GM18858 (cell line): Measurements from ENCODE around the gene ADORA2B.
"Not testable (repeated sequence)": the region's sequence is repeated elsewhere in the genome, so short reads cannot be mapped to it uniquely, and the experiment has no call there.

Source experiments
- ATAC-seq: cut with Tn5 transposase; IDR thresholded peaks from one replicate; pipeline ENCODE4 v1.9.1; 2021; ENCODE audit not compliant: unreplicated experiment

Gene ADORA2B

DNA sequence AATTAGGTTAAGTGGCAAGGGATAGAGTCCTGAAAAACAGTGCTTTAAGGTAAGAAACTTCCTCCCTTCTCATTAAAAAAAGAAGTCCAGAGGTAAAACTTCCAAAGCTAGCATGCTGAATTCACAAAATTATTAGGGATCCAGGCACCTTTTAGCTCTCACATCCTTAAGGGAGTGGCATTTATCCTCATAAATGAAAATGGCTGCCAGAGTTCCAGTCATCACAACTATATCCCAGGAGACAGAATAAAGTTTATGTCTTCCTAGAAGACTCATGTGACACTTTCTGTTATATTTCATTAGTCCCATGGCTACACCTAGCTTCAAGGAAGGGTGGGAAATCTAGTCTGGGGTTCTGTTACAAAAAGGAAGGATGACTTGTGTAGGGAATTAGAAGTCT is 23.3 kb upstream of the ADORA2B start:
- ATAC-seq, result no peak

DNA sequence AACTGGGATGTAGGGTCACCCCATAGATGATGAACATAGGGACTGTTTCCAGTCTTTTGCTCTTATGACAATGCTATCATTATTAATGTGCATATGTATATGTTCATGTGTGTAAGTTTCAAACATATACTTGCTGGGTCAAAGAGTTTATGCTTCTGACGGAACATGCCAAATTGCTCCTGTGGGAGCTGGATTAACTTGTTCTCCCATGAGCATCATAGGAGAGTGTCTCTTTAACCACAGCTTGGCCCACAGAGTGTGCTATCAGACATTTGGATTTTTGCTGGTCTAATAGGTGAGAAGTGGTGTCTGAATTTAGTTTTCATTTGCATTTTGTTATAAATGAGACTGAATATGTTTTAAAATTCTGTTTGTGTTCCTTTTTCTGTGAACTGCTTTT is 22.3 kb upstream of the ADORA2B start:
- no peak for ATAC-seq

DNA sequence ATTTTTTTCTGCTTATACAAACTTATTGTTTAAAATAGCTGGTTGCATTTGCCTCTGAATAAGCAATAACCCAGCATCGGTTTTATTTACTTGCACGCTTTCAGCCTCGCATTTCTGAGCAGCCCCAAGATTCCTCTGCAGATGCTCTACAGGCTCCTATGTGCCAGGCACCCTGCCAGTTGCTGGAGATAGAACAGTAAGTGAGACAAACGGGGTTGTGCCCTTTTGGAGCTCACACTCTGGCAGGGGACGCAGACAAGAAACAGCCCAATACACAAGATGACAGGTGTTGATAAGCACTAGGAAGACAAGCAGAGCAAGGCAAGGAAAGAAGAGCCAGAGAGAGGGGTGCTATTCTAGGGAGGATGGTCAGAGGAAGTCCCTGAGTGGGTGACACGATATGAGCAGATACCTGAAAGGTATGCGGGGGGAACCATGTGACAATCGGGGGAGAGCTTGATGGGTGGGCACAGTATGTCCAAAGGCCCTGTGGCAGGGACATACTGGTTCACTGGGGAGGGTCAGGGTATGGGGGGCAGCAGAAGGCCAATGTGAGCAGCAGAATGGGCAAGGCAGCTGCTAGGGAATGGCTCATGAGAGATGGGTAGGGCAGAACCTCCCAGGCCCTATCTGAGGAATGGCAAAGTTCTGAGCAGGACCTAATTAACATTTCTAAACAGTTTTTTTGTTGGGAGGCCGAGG is 18.7 kb upstream of the ADORA2B start:
- no peak for ATAC-seq

DNA sequence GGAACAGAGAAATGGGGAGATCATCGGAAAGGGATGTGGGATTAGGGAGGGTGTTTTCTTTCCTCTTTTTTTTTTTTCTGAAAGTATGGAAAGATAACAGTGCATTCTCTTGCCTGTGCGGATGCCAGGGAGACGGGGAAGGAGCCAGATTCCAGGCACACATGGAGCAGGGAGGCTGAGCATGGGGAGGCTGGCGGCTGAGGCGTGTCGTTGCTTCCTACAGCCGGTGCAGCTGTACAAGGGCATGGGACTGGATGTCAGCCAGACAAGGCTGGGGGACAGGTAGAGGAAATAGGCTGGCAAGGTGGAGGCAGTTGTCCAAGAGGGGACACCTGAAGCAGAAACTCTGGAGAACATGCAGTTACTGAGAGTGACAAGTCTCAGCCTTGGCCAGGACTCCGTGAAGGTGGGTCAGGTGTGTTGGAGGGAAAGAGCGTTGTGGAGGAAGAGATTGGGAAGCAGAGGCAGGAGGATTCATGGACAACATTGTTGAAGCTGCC is 16.6 kb upstream of the ADORA2B start:
- no peak for ATAC-seq

DNA sequence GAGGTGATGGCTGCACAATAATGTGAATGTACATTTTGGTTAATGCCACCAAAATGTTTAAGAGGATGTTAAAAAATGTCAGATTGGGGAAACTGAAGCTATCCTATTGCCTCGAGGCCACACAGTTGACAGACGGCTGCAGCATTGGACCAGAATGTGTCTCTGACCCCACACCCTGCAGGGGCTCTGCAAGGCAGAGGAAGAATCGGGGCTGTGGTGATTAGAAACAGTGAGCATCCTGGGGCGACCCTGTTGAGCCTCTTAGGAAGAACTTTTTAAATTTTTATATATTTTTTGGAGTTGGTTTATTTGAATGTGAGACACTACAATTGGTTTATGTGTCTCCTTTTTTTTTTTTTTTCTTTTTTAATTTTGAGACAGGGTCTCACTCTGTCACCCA is 15.0 kb upstream of the ADORA2B start:
- ATAC-seq, result no peak

DNA sequence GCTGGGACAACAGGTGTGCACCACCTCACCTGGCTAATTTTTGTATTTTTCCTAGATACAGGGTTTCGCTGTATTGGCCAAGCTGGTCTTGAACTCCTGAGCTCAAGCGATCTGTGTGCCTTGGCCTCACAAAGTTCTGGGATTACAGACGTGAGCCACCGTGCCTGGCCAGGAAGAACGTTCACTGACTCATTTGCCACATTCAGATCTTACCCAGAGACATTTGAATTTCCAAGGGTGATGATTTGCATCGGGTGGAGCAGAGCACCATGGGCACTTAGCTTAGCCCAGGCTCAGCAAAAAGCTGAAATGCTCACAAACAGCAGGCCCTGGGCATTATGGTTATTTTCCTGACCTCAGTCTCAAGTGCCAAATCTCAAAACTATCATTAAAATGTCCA is 14.5 kb upstream of the ADORA2B start:
- no peak for ATAC-seq

DNA sequence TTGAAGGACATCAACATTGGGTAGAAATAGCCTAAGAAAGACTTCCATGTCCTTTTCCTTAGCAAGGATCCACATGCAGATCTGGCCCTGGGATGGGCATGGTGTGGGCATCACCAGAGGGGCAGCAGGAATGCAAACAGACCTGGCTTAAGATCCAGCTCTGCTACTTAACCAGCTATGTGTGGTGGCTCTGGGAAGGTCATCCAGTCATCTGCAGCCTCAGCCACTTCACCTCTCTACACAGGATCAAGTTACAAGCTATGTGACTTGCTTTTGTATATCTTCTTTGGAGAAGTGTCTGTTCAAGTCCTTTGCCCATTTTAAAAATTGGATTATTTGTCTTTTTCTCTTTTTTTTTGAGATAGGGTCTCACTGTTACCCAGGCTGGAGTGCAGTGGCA is 13.5 kb upstream of the ADORA2B start:
- no peak for ATAC-seq

DNA sequence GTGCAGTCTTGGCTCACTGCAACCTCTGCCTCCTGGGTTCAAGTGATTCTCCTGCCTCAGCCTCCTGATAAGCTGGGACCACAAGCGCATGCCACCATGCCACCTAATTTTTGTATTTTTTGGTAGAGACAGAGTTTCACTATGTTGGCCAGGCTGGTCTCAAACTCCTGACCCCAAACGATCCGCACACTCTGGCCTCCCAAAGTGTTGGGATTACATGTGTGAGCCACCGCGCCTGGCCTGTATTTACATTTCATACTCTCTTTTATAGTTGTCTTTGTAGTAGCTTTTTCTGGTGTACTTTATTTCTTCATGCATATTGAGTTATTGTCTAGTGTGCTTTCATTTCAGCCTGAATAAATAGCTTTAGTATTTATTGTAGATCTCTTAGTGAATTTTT is 10.1 kb upstream of the ADORA2B start:
- no peak for ATAC-seq

DNA sequence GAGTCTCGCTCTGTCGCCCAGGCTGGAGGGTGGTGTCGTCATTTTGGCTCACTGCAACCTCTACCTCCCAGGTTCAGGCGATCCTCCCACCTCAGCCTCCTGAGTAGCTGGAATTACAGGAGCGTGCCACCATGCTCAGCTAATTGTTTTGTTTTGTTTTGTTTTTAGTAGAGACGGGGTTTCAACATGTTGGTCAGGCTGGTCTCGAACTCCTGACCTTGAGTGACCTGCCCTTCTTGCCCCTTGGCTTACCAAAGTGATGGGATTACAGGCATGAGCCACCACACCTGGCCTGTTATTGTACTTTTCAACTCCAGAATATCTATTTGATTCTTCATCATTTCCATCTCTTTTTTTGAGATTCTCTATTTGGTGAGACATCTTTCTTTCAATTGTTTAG is 9.0 kb upstream of the ADORA2B start:
- ATAC-seq, result no peak

DNA sequence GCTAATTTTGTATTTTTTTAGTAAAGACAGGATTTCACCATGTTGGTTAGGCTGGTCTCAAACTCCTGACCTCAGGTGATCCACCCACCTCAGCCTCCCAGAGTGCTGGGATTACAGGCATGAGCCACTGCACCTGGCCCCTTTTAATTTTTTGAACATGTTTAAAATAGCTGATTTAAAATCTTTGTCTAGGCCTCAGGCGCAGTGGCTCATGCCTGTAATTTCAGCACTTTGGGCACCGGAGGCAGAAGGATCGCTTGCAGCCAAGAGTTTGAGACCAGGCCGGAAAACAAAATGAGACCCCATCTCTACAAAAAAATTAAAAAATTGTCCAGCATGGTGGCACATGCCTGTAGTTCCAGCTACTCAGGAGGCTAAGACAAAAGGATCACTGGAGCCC is 8.4 kb upstream of the ADORA2B start:
- ATAC-seq, result not testable (repeated sequence)

DNA sequence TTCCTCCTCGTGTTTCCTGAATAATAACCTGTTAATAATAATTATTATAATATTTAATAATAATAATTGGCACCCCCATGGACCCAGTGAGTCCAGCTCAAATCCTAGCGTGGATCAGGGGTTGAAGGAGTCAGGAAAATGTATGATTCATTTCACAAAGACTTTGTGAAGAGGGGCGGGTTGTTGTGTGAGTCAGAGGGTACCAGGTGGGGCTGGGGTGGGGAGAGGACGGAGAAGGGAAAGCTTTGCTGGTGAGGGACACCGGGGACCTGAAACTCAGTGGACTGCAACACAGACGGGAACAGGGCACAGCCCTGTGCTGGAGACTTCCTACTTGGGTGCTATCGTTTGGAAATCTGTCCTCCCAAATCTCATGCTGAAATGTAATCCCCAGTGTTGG is 3.1 kb upstream of the ADORA2B start:
- no peak for ATAC-seq

DNA sequence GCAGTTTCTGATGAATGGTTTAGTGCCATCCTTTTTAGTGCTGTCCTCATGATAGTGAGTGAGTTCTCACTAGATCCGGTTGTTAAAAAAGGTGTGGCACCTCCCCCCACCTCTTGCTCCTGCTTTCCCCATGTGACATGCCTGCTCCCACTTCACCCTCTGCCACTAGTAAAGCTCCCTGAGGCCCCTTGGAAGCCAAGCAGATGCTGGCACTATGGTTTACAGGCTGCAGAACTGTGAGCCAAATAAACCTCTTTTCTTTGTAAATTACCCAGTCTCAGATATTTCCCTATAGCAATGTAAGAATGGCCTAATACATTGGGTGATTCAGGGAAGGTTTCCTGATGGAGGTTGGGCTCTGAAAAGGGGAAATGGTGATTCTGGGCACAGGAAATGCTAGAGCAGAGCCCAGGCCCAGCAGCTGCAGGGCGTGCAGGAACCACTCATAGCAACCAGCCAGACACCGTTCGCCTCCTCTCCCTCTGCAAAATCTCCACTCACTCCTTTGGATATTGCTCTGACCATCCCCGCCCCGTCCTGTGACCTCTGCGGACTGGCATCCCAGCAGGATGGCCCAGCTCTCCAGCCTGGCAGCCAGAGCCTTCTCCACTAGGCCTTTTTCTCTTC is 2.6 kb upstream of the ADORA2B start:
- no peak for ATAC-seq

DNA sequence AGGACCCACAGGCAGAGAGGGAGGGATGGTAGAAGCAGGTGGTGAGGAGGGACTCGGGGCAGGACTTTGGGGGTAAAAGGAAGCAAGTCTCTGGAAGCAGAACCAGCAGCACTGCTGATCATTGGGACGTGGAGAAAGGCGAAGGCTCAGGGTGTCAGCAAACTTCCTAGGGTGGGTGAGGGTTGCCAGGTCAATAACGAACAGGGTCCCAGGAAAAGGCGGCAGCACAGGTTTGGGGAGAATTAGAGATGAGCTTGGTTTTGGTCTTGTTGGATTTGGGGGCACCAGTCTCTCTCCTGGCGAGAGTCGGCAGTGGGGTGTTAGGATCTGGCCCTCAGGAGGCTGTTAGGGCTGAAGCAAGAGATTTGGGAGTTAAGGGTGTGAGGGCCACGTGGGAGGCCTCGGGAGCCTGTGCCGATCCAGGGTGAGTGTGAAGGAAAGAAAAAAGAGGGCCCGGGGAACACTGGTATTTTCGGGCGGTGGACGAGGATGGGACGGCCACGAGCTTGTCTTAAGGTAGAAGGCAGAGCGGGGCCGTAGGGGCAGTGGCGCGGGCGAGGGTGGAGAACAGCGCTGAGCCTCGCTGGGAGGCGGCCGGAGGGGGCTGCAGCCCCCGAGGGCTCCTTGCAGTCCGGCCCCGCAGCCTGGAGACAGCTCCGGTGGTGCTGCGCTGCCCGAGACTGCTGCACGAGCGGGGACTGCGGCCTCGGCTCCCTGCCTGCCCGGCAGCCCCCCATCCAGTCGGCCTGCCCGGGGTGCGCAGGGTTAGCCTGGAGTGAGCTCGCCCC is 765 bp upstream of the ADORA2B start:
- ATAC-seq, result no peak

DNA sequence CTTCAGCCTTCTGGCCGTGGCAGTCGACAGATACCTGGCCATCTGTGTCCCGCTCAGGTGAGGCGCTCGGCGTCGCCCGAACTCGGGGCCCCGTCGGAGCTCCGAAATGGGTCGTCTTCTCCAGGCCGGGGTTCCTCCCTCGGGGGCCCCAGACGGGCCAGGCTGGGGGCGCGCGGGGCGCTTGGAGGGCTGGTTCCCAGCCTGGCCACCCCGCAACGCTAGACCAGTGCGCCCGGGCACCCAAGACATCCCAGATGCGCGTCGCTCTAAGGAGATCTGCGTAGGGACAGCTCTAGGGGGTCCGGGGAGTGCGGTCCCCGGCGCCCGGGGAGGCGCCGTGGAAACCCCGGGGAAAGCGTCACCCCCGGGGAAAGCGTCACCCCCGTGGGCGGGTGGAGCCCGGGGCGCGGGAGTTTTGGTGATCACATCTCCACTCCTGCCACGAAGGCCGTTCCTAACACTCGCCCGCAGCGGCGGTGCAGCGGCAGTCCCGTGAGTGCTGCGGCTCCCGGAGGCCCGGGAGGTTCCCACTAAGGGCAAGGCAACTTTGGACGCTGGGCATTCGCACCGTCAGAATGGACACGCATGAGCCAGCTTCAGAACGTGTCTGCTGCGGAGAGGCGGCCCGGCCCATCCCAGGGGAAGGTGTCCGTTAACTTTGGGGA is 729 bp downstream of the ADORA2B start:
- no peak for ATAC-seq

DNA sequence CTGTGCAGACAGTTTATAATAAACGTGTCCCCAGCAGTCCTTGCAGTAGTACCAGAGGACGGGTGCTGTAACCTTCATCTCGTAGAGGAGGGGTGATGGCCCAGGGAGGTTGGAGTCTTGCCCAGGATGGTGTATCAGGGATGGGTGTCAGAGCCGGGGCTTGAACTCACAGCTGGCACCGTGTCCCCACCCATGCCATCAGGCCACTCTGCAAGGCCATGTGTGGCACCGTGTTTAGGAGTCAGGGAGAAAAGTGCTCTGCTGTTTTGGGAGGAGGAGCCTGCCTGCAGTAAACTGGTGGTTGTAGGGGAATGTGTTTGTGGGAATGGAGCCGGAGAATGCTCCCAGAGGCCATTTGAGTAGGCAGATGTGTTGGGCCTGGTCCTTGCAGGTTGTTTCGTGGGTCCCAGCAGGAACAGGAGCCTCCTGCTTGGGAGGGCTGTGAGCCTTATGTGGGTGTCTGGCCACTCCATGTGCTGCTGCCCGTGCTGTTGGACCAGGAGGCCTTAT is 1.7 kb downstream of the ADORA2B start:
- ATAC-seq, result no peak

DNA sequence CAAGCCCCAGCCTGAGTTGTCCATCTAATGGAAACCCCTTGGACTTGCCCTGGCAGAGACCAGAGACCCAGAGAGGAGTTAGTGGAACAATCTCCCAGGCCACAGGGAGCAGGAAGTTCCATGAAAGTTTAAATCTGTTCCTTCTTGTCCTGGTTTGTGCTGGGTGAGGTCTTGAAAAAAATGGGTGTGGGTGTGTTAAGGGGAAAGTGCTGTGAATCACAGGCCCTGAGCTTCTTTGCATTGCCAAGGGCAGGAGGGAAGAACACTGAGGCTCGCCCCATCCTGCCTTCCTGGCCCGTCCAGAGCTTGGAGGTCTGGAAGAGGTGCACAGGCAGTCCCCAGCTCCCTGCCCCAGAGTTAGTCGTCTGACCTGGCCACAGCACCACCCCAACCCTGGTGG is 2.3 kb downstream of the ADORA2B start:
- ATAC-seq, result no peak

DNA sequence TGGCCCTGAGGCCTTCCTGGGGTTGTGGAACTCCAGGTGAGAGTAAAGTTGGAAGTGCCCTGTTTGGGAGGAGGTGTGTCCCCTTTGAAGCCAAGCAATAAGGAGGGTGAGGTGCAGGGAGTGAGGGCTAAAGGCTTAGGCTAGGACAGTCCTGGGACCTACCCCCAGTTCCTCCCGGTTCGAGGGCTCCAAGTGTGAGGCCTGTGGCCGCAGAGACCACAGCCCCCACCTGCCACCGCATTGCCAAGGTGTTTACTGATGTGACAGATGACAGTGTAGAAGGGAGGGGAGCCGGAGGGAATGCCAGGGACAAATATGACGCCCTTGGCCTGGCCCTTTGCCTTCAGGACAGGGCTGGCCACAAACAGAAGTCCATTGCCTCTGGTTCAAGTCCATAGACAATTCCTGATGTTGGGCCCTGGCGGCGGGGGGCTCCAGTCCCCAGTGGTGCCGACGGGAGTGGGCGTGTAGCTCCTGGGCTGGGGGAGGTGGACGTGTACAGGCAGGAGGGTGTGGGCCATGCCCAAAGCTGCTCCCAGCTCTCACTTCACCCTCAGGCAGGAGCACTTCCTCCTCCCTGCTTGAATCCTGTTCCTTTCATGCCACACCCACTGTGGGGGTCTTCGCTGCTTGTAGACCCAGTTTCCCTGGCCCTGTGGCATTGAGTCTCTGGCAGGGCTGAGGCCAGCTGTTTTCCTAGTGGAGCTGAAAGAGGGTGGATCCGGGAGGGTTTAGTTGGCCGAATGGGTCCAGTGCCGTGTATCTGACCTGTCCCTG is 3.2 kb downstream of the ADORA2B start:
- no peak for ATAC-seq

DNA sequence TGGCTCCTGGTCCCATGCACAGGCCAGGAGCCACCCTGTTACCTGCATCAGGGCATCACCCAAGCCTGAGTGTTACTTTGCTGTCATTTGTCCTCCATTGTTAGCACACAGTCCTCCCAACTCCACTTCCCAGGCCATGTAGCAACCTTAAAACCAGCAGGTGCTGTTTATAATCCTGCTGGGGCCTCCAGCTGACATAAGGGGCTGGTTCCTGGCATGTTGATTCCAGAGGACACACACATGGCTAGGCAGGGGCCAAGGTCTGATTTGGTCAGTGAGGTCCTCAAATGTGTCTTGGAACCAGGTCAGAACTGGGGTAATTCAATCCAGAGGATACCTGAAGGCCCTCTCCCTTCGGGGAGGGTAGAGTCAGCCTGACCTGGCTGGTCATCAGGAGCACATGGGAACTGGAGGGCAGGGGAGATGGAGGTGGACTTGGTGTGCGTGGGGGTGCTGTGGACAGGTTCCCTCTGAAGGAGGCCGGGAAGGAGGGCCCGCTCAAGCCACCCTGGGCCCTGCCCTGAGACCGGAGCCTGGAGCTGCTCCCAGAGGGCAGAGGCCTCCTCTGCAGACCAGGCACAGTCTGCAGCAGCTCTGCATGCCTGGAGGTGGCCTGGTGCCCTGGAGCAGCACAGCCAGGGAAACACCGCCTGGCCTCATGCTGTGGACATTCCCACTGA is 6.6 kb downstream of the ADORA2B start:
- ATAC-seq, result no peak

DNA sequence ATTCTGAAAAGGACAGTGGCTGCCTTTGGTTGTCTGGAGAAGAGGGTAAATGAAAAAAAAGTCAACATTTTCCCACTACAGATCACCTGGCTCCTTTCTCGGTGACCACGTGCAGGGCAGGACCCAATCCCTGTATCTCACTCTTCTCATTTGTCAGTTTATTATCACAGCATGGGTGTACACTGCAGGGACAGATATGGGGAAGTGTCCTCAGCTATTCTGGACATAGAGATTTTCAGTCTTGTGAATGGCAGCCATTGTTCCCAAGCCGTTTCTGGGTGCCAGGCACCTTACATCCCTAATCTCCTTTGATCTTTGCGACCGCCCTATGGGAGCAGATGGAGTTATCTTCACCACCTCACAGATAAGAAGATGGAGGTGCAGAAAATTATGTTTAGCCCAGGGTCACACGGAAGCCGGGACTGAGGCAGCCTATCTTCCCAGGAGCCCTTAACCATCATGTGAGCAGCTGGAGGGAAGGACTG is 7.2 kb downstream of the ADORA2B start:
- no peak for ATAC-seq
